GM08714 (cell line): ENCODE measurements around the gene ELAC2.

Source experiments
- H3K4me3 ChIP-seq: fragments of 200-500 bp; sonication (Bioruptor generic); 2 replicates; pipeline ENCODE4 v1.5.1; 2014; ENCODE audit warnings: mild to moderate bottlenecking, low read length, inconsistent platforms
- ZNF274 ChIP-seq: IDR thresholded peaks from 2 replicates; pipeline ENCODE4 v1.6.1; 2012; ENCODE audit warnings: mild to moderate bottlenecking, low read depth, low read length

The ELAC2 gene

DNA sequence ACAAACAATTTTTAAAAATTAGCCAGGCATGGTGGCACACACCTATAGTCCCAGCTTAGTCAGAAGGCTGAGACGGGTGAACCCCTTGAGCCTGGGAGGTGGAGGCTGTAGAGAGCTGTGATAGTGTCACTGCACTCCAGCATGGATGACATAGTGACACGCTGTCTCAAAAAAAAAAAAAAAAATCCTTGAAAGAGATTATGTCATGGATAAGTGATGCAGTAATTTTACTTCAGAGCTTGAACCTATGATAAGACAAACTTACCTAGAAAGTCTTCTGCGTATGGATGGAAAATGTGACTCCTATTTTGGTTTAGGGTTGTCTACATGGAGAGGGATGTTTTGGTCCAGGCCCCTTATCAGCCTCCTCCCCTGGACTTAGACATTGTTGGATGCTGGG, 51.8 kb downstream of the ELAC2 start:
- H3K4me3 ChIP-seq: no peak overlapping the region
- no peak for TF ChIP-seq ZNF274

DNA sequence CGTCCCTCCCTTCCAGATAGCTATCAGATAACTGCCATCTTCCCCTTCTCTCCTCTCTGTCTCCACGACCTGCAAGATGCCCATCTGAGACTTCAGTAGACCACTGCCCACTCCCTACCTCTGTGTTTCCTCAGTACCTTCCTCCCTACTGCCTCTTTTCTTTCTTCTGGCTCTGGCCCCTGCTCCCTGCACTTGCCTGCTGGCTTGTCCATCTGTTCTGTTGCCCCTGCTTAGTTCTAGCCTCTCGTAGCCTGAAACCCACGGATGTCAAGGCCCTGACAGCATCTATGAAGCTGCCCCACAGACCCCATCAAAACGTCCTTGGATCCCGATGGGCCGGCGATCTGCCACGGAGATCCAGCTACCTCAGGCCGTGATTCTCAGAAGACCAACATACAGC, 53.0 kb downstream of the ELAC2 start:
- TF ChIP-seq ZNF274: no peak
- no peak overlapping the region for H3K4me3 ChIP-seq

GRCh38 chr17:12964162-12964561, 53.7 kb downstream of the ELAC2 start:
- no peak for TF ChIP-seq ZNF274
- no peak overlapping the region for H3K4me3 ChIP-seq

DNA sequence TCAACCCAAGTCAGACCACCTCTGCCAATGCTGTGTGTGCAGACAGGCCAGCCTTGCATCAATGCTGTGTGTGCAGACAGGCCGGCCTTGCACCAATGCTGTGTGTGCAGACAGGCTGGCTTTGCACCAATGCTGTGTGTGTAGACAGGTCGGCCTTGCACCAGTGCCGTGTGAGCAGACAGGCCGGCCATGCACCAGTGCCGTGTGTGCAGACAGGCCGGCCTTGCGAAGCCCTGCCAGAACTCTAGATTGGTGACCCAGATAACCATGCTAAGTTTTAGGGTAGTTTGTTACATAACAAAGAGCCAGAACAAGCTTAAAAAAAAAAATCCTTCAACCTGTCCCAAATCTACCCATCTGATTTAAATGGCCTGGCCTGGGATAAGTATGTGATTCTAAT, 54.3 kb downstream of the ELAC2 start:
- no peak overlapping the region for H3K4me3 ChIP-seq
- TF ChIP-seq ZNF274: no peak

GRCh38 chr17:12961655-12962054, 56.2 kb downstream of the ELAC2 start:
- TF ChIP-seq ZNF274: no peak
- no peak overlapping the region for H3K4me3 ChIP-seq

DNA sequence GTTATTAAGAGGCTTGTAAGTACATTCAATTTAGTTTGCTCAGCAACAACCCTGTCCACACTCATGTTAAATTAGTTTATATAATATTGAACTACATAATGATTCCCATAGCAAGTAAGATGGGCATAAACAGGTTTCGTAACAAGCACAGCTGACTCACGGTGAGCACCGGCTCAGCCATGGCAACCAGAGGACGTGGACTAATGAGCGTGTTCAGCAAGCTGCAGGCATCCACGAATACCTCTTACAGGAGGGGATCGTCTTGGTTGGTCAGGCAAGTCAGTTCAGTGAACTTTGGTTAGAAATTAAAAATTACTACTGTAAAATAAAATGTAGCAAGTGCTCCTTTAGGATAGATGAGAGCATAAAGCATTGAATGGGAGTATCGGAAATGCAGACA, 58.4 kb downstream of the ELAC2 start:
- H3K4me3 ChIP-seq: no peak overlapping the region
- no peak for TF ChIP-seq ZNF274

- no peak for TF ChIP-seq ZNF274
- H3K4me3 ChIP-seq: no peak overlapping the region
These were observed 59.0 kb downstream of the ELAC2 start for GRCh38 chr17:12958786-12959185.

GRCh38 chr17:12955521-12955920, 62.3 kb downstream of the ELAC2 start:
- no peak for TF ChIP-seq ZNF274
- no peak overlapping the region for H3K4me3 ChIP-seq

DNA sequence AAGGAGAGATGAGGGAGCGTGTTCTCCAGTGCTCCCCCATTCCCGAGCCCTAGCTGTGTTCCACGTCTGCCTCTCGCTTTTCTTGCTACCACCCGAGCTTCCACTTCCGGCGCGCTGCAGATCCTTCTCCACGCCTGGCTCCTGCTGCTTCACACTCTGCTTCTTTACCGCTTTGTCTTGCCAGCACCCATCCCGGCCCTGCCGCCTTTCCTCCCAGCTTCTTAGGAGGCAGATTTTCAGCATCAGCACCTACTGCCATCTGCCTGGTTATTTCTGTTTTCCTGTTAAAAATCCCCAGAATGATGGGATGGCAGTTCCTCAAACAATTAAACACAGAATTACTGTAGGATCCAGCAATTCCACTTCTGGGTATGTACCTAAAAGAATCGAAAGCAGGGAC, 64.7 kb downstream of the ELAC2 start:
- H3K4me3 ChIP-seq: no peak overlapping the region
- TF ChIP-seq ZNF274: no peak

- TF ChIP-seq ZNF274: no peak
- no peak overlapping the region for H3K4me3 ChIP-seq
These were observed 65.8 kb downstream of the ELAC2 start for GRCh38 chr17:12952012-12952411.

DNA sequence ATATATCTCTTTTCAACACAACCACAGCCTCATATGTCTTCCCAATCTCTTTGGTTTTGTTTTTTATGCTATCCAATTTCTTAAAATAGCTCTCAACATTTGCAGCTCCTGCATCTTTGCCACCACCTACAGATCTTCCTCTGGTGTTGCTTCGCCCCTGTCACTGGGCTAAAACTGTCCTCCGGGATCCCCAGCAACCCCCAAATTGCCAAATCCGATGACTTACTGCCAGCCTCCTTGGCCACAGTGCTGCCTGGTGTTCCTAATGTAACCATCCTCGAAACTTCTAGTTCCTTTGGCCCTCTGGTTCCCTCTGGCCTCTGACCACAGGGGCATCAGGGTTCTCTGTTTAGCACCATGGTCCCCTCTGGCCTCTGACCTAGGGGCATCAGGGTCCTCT, 70.8 kb downstream of the ELAC2 start:
- H3K4me3 ChIP-seq: no peak overlapping the region
- TF ChIP-seq ZNF274: no peak
